K562 (cell line): ENCODE results near the gene CALML6. TPM values are rescaled to one million over a fixed set of nuclear protein-coding genes. Genes with fewer than 3 reads are reported as not detected.

Source experiments
- ARNT ChIP-seq, 2 experiments: fragments of 450-650 bp; IDR thresholded peaks; 2 replicates each; pipeline ENCODE4 v1.6.1; 2016; ENCODE audit warnings: mild to moderate bottlenecking in 1 of 2
- CHD1 ChIP-seq: fragments of 200-600 bp; sonication (generic); IDR thresholded peaks from one replicate; pipeline ENCODE4 v1.6.1; 2012; ENCODE audit warnings: mild to moderate bottlenecking, moderate library complexity, low read length, inconsistent platforms
- CREM ChIP-seq: IDR thresholded peaks from 2 replicates; pipeline ENCODE4 v1.6.1; 2014; ENCODE audit warnings: antibody characterized with exemption, low read depth
- GABPB1 ChIP-seq: sonication (generic); formaldehyde crosslinking; IDR thresholded peaks from 2 replicates; pipeline ENCODE4 v1.8.0; 2022; ENCODE audit warnings: mild to moderate bottlenecking, missing genetic modification reagents
- HDAC1 ChIP-seq, 2 experiments: fragments of 450-650 bp; IDR thresholded peaks; 2 replicates each; pipeline ENCODE4 v1.6.1; 2016 to 2017; ENCODE audit warnings: inconsistent platforms in 1 of 2, mild to moderate bottlenecking in 1 of 2, moderate library complexity in 1 of 2
- JUND ChIP-seq, 2 experiments: IDR thresholded peaks; 2 replicates in 1 of 2; 3 replicates in 1 of 2; pipeline ENCODE4 v1.6.1; 2011; ENCODE audit warnings: borderline replicate concordance in 2 of 2, low read depth in 2 of 2, low read length in 2 of 2, improper control_type of control experiment in 1 of 2, missing biosample characterization in 1 of 2, missing genetic modification characterization in 1 of 2, missing genetic modification reagents in 1 of 2
- KDM4B ChIP-seq, 2 experiments: fragments of 450-650 bp in 1 of 2; sonication (generic) in 1 of 2; IDR thresholded peaks; 2 replicates each; pipeline ENCODE4 v1.6.1; 2016 to 2017; ENCODE audit warnings: borderline replicate concordance in 2 of 2, antibody characterized with exemption in 1 of 2, low read depth in 1 of 2, mild to moderate bottlenecking in 1 of 2
- KLF13 ChIP-seq: fragments of 450-650 bp; IDR thresholded peaks from 2 replicates; pipeline ENCODE4 v1.6.1; 2016; ENCODE audit warnings: missing genetic modification characterization, low read depth, mild to moderate bottlenecking, missing compliant biosample characterization, moderate library complexity, borderline replicate concordance
- NEUROD1 ChIP-seq: fragments of 150-350 bp; IDR thresholded peaks from 2 replicates; pipeline ENCODE4 v1.6.1; 2014; ENCODE audit warnings: borderline replicate concordance, low read length, low read depth; ENCODE audit not compliant: partially characterized antibody
- PKNOX1 ChIP-seq: fragments of 450-650 bp; IDR thresholded peaks from 2 replicates; pipeline ENCODE4 v1.6.1; 2016
- PREB ChIP-seq: sonication (generic); formaldehyde crosslinking; IDR thresholded peaks from 2 replicates; pipeline ENCODE4 v1.8.1; 2023; ENCODE audit warnings: mild to moderate bottlenecking, missing genetic modification reagents
- PYGO2 ChIP-seq: fragments of 450-650 bp; IDR thresholded peaks from 2 replicates; pipeline ENCODE4 v1.6.1; 2016; ENCODE audit warnings: mild to moderate bottlenecking, missing genetic modification characterization, moderate library complexity, missing compliant biosample characterization
- RBM25 ChIP-seq: fragments of 200-400 bp; formaldehyde crosslinking; IDR thresholded peaks from 2 replicates; pipeline ENCODE4 v1.6.1; 2018; ENCODE audit warnings: low read length, low read depth, moderate library complexity; ENCODE audit not compliant: severe bottlenecking
- SIRT6 ChIP-seq: IDR thresholded peaks from one replicate; pipeline ENCODE4 v1.6.1; 2012; ENCODE audit warnings: low read depth, mild to moderate bottlenecking, control low read depth, inconsistent platforms, low read length, moderate library complexity
- U2AF2 ChIP-seq: fragments of 200-400 bp; formaldehyde crosslinking; optimal IDR thresholded peaks from 2 replicates; pipeline ENCODE3; 2017; ENCODE audit warnings: low read depth, mild to moderate bottlenecking, low read length
- ZNF175 ChIP-seq: fragments of 200-800 bp; sonication (Bioruptor generic); IDR thresholded peaks from 2 replicates; pipeline ENCODE4 v1.6.1; 2016; ENCODE audit warnings: low read depth, mild to moderate bottlenecking, missing genetic modification characterization, missing compliant biosample characterization
- ZSCAN29 ChIP-seq: fragments of 450-650 bp; IDR thresholded peaks from 2 replicates; pipeline ENCODE4 v1.6.1; 2017
- polyA plus RNA-seq, 8 experiments: library from polyadenylated mRNA; depleted of rRNA in 4 of 8; stranded (reverse) in 5 of 8; unstranded in 3 of 8; fragments of >200 nt; fragmentation: Nextera tagmentation in 2 of 8; fragmentation: Illumina TruSeq in 1 of 8; extraction: Ambion mirVana in 2 of 8; extraction: Trizol in 1 of 8; gene quantifications; 2 replicates each; pipeline versions ENCODE4 v1.2.1 to v1.2.3, GENCODE V29; 2011 to 2014; ENCODE audit warnings: inconsistent platforms in 1 of 8, missing spikeins in 1 of 8
- total RNA-seq, 7 experiments: library from RNA; depleted of rRNA in 6 of 7; stranded (reverse); fragments of >200 nt in 6 of 7; fragmentation: Illumina TruSeq in 2 of 7; extraction: Trizol in 2 of 7; gene quantifications; 2 replicates each; pipeline versions ENCODE4 v1.2.1 to v1.2.3, GENCODE V29; 2011 to 2021; ENCODE audit warnings: low replicate concordance in 1 of 7
- TF ChIP-seq, protein P1 (sequence below), 2 experiments: fragments of 250-450 bp in 1 of 2; fragments of 450-650 bp in 1 of 2; sonication (Bioruptor Pico) in 1 of 2; IDR thresholded peaks; 2 replicates each; pipeline versions ENCODE4 v1.6.1 to v1.8.0; 2016 to 2021; ENCODE audit warnings: mild to moderate bottlenecking in 2 of 2, moderate library complexity in 2 of 2, missing compliant biosample characterization in 1 of 2, missing genetic modification characterization in 1 of 2
- TF ChIP-seq, protein P2 (sequence below): sonication (generic); formaldehyde crosslinking; IDR thresholded peaks from 2 replicates; pipeline ENCODE4 v1.9.0; 2022; ENCODE audit warnings: mild to moderate bottlenecking, missing genetic modification reagents
- TF ChIP-seq, protein P3 (sequence below): fragments of 450-650 bp; IDR thresholded peaks from 2 replicates; pipeline ENCODE4 v1.6.1; 2018; ENCODE audit warnings: mild to moderate bottlenecking, low read depth; ENCODE audit not compliant: partially characterized antibody

The CALML6 gene
- total and polyA plus RNA-seq, 9 of the 15 experiments (the other 6 are each of a cell fraction or from before 2014, with no cell fraction given), result 0.14 TPM; not detected in 8

GRCh38 chr1:1906185-1907097, 8.6 kb upstream of the CALML6 start (continued):
- TF ChIP-seq PYGO2 (tag) (no peak), U2AF2 (no peak), SIRT6 (no peak), ZNF175 (CRISPR knock-in tag) (no peak), RBM25 (no peak), CHD1 (no peak), PREB (CRISPR knock-in tag) (no peak), JUND (IDR thresholded peaks at IDR 0.05; ENCODE audit: borderline replicate concordance, low read depth, low read length) (peak; percentile 77), JUND (tag; IDR thresholded peaks at IDR 0.05; ENCODE audit: borderline replicate concordance, low read depth, low read length) (peak; percentile 66; the same call in 1 of the 3 replicates), KLF13 (tag) (no peak), ARNT (IDR thresholded peaks at IDR 0.05) (peak in 1 of 2 experiments; percentile 68; a peak in 1 of 4 replicates), PKNOX1 (peak; percentile 85), CREM (peak; percentile 80; the same call in 1 of the 2 replicates), HDAC1 (IDR thresholded peaks at IDR 0.05) (peak in 1 of 2 experiments; percentile 24; a peak in 1 of 4 replicates), KDM4B (IDR thresholded peaks at IDR 0.05; ENCODE audit: borderline replicate concordance in 2 of 2, low read depth in 1 of 2) (no peak), ZSCAN29 (no peak), GABPB1 (CRISPR knock-in tag) (peak; percentile 41; the same call in 1 of the 2 replicates), NEUROD1 (peak; percentile 26)
- TF ChIP-seq, protein P1, sequence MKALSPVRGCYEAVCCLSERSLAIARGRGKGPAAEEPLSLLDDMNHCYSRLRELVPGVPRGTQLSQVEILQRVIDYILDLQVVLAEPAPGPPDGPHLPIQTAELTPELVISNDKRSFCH (CRISPR knock-in tag; IDR thresholded peaks at IDR 0.05), result no peak
- TF ChIP-seq, protein P1 (tag; IDR thresholded peaks at IDR 0.05), result peak; percentile 38; the same call in 1 of the 2 replicates
- TF ChIP-seq, protein P2, sequence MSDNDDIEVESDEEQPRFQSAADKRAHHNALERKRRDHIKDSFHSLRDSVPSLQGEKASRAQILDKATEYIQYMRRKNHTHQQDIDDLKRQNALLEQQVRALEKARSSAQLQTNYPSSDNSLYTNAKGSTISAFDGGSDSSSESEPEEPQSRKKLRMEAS (CRISPR knock-in tag), result peak; percentile 85
- TF ChIP-seq, protein P3, sequence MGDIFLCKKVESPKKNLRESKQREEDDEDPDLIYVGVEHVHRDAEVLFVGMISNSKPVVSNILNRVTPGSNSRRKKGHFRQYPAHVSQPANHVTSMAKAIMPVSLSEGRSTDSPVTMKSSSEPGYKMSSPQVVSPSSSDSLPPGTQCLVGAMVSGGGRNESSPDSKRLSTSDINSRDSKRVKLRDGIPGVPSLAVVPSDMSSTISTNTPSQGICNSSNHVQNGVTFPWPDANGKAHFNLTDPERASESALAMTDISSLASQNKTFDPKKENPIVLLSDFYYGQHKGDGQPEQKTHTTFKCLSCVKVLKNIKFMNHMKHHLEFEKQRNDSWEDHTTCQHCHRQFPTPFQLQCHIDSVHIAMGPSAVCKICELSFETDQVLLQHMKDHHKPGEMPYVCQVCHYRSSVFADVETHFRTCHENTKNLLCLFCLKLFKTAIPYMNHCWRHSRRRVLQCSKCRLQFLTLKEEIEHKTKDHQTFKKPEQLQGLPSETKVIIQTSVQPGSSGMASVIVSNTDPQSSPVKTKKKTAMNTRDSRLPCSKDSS, result no peak
